GM06990 (cell line): ENCODE measurements around the gene SCCPDH.

Experiments used
- DNase-seq: peaks from one replicate; pipeline ENCODE4 v3.0.0-alpha.2; 2011; ENCODE audit not compliant: insufficient read length; ENCODE audit errors: extremely low read depth
- H3K27me3 ChIP-seq: replicated peaks from 2 replicates; pipeline ENCODE4 v1.6.0; 2011; ENCODE audit warnings: low read length; ENCODE audit not compliant: control insufficient read depth, insufficient read depth
- H3K36me3 ChIP-seq: 2 replicates; pipeline ENCODE4 v1.5.1; 2011; ENCODE audit warnings: low read length; ENCODE audit not compliant: control insufficient read depth, insufficient read depth
- H3K4me3 ChIP-seq: replicated peaks from 2 replicates; pipeline ENCODE4 v1.5.1; 2011; ENCODE audit warnings: low read depth, mild to moderate bottlenecking, control low read depth, low read length
- TF ChIP-seq, protein P1 (sequence below): IDR thresholded peaks from 2 replicates; pipeline ENCODE4 v1.5.1; 2011; ENCODE audit warnings: low read length, control low read depth, mild to moderate bottlenecking, inconsistent platforms; ENCODE audit not compliant: insufficient read depth, poor library complexity, severe bottlenecking

The SCCPDH gene

GRCh38 chr1:246780264-246780663, 56.1 kb downstream of the SCCPDH start:
- H3K27me3 ChIP-seq = no peaks in the 10 kb centered on the region
- TF ChIP-seq, protein P1, sequence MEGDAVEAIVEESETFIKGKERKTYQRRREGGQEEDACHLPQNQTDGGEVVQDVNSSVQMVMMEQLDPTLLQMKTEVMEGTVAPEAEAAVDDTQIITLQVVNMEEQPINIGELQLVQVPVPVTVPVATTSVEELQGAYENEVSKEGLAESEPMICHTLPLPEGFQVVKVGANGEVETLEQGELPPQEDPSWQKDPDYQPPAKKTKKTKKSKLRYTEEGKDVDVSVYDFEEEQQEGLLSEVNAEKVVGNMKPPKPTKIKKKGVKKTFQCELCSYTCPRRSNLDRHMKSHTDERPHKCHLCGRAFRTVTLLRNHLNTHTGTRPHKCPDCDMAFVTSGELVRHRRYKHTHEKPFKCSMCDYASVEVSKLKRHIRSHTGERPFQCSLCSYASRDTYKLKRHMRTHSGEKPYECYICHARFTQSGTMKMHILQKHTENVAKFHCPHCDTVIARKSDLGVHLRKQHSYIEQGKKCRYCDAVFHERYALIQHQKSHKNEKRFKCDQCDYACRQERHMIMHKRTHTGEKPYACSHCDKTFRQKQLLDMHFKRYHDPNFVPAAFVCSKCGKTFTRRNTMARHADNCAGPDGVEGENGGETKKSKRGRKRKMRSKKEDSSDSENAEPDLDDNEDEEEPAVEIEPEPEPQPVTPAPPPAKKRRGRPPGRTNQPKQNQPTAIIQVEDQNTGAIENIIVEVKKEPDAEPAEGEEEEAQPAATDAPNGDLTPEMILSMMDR = no peak
- no peak for DNase-seq
- H3K4me3 ChIP-seq = no peak overlapping the region
- H3K36me3 ChIP-seq = no peaks in the 10 kb centered on the region; the same call in 1 of the 2 replicates

DNA sequence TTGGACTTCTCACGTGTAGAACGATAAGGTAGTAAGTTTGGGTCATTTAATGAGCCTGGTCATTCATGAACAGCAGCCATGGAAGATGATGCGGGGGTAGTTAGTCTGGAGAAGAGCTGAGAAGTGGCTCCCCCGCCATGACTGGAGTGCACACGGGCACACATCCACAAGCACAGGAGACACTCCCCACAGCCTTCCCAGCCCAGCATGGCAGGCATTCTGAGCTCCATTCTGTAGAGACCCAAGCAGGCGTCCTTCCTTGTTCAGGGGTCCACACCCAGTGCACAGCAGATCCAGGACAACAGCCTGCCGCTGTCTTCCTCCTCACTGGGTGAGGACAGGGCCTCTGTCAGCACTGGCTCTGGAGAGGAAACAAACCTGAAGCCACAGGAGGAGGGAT, 57.0 kb downstream of the SCCPDH start:
- Histone ChIP-seq H3K27me3 (no peaks in the 10 kb centered on the region), H3K36me3 (no peaks in the 10 kb centered on the region; the same call in 1 of the 2 replicates), H3K4me3 (no peak overlapping the region)
- TF ChIP-seq, protein P1 = no peak
- no peak for DNase-seq

DNA sequence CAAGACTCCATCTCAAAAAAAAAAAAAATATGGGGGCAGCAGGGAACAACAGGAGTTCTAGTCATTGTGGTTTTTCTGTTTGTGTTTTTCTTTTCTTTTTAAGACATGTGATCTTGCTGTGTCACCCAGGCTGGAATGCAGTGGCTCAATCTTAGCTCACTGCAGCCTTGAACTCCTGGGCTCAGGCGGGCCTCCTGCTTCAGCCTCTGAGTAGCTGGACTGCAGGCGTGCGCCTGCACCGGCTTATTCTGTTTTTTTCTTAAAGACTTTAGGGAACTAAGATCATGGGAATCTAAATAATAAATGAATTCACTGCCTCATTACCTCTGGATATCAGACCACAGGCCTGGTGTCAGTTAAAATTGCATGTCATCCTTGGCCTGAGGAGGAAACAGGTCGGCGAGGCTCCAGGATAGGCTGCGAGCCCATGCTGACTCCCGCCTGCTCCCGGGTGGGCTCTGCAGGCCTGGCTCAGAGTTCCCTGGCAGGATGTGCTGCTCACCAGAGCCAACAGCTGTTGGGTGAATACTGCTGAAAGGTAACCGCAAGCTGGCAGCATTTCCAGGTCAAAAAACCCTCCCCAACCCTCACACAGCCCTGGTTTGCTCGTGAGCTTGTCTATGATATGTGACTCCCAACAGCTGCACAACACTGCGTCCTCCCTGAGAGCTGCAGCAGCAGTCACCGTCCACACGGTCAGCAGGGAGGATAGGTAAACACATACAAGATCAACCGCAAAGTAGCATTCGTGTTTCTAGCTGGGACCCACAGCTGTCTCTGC, 58.1 kb downstream of the SCCPDH start:
- no peak for DNase-seq
- TF ChIP-seq, protein P1 = no peak
- H3K4me3 ChIP-seq = no peak overlapping the region
- H3K27me3 ChIP-seq = no peaks in the 10 kb centered on the region
- H3K36me3 ChIP-seq = no peaks in the 10 kb centered on the region; the same call in 1 of the 2 replicates

GRCh38 chr1:246784621-246785493, 60.6 kb downstream of the SCCPDH start:
- Histone ChIP-seq H3K4me3 (no peak overlapping the region), H3K27me3 (no peaks in the 10 kb centered on the region), H3K36me3 (no peaks in the 10 kb centered on the region; the same call in 1 of the 2 replicates)
- TF ChIP-seq, protein P1 = no peak
- peak; percentile 35 for DNase-seq

DNA sequence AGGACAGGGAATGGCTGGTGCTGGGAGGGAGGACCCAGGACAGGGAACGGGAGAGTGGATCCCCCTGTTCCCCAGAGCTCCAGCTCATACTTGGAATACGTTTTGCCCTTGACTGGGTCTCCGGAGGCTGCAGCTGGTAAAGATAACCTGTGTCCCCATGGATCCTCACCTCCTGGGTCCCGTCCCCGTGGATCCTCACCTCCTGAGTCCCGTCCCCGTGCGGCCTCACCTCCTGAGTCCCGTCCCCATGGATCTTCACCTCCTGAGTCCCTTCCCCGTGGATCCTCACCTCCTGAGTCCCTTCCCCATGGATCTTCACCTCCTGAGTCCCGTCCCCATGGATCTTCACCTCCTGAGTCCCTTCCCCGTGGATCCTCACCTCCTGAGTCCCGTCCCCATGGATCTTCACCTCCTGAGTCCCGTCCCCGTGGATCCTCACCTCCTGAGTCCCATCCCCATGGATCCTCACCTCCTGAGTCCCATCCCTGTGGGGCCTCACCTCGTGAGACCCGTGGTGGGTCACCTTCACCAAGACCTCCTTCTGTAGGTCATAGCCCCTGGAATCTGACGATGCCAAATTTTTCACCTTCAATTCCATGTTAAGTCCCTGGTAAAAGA, 61.4 kb downstream of the SCCPDH start:
- no peaks in the 10 kb centered on the region for H3K27me3 ChIP-seq
- H3K4me3 ChIP-seq = no peak overlapping the region
- H3K36me3 ChIP-seq = no peaks in the 10 kb centered on the region
- DNase-seq = peak; percentile 46
- TF ChIP-seq, protein P1 = no peak
